Body of pancreas (tissue), 4 donors: ENCODE measurements around the gene STPG3. TPM values are rescaled to one million over a fixed set of nuclear protein-coding genes. Genes with fewer than 3 reads are reported as not detected.

Source experiments
- ATAC-seq: fragments of 150-250 bp; one replicate; pipeline ENCODE4 v1.9.1; 2016
- DNase-seq, 4 donors: peaks; one replicate each; pipeline ENCODE4 v3.0.0-alpha.2; 2019
- H3K27ac ChIP-seq, 4 donors: fragments of 200-600 bp; sonication (generic); 1 replicate in 3 of 4; 2 replicates in 1 of 4; pipeline versions ENCODE4 v1.5.1 to v1.6.1; 2016 to 2019; ENCODE audit warnings: mild to moderate bottlenecking in 1 of 4, mixed read lengths in 1 of 4, moderate library complexity in 1 of 4
- H3K27me3 ChIP-seq, 2 donors: fragments of 200-600 bp; sonication (generic); one replicate each; pipeline ENCODE4 v1.6.0; 2016; ENCODE audit warnings: mild to moderate bottlenecking in 1 of 2
- H3K36me3 ChIP-seq, 2 donors: fragments of 200-600 bp; sonication (generic); replicated peaks in 1 of 2; 2 replicates each; pipeline ENCODE4 v1.5.1; 2016; ENCODE audit warnings: low read depth in 2 of 2; ENCODE audit not compliant: insufficient read depth in 1 of 2
- H3K4me1 ChIP-seq: fragments of 200-600 bp; sonication (generic); one replicate; pipeline ENCODE4 v1.6.0; 2016
- H3K4me3 ChIP-seq, 2 donors: fragments of 200-600 bp; sonication (generic); 1 replicate in 1 of 2; 2 replicates in 1 of 2; pipeline ENCODE4 v1.5.1; 2016 to 2019
- H3K9me3 ChIP-seq, 3 donors: fragments of 200-600 bp; sonication (generic); 1 replicate in 2 of 3; 2 replicates in 1 of 3; pipeline ENCODE4 v1.5.1; 2016
- CTCF ChIP-seq, 7 experiments: fragments of 450-650 bp in 4 of 7; fragments of 200-600 bp in 3 of 7; sonication (generic) in 3 of 7; IDR thresholded peaks; one replicate each; pipeline ENCODE4 v1.5.1; 2016 to 2019; ENCODE audit warnings: antibody characterized with exemption in 7 of 7
- POLR2A ChIP-seq, 3 donors: fragments of 450-650 bp; IDR thresholded peaks; one replicate each; pipeline ENCODE4 v1.6.1; 2016; ENCODE audit warnings: antibody characterized with exemption in 3 of 3, mild to moderate bottlenecking in 2 of 3
- WGBS, 2 donors: methylation state at CpG; one replicate each; pipeline ENCODE4 v1.1.5; 2017; 5-methylcytosine and 5-hydroxymethylcytosine counted together
- intact Hi-C: fragments of 100-400 bp; cut with DNase I; formaldehyde crosslinking; loops from one replicate; pipeline ENCODE4 v1.15.1; 2023
- total RNA-seq, 2 donors: library from RNA; depleted of rRNA; stranded (reverse); fragments of >200 nt; gene quantifications; one replicate each; pipeline ENCODE4 v1.1.0, GENCODE V29; 2016

Gene STPG3
- total RNA-seq, 2 donors from 2014 or later, result not detected

- Histone ChIP-seq H3K36me3 (no peaks in the 10 kb centered on the region), H3K4me1 (peaks cover 85% of the 10 kb centered on the region), H3K27me3 (no peaks in the 10 kb centered on the region), H3K27ac (peak overlapping the region; percentile 88 to 99 (median 95)), H3K9me3 (no peaks in the 10 kb centered on the region), H3K4me3 (no peak overlapping the region)
- 7% methylated on average over 72 of the region's 78 CpGs; no CpG with 5 or more reads in 1 of the 2 donors for WGBS, 2 donors
- TF ChIP-seq POLR2A (IDR thresholded peaks at IDR 0.05), result peak in 2 of 3 donors; percentile 33 to 36
- TF ChIP-seq CTCF (IDR thresholded peaks at IDR 0.05), result peak; percentile 43 to 69 (median 66)
- intact Hi-C loops, result no loop called here
- ATAC-seq (peak; percentile 53), DNase-seq (peak in 2 of 4 donors; percentile 78 to 80)
Measured at GRCh38 chr9:137302449-137303150, 51.5 kb downstream of the STPG3 start.

Other genes starting within 250 kb of the STPG3 start
- 10 to 100 TPM; 28.7 to 29.6 TPM for gene ABCA2, start 223.0 kb upstream of the STPG3 start, total RNA-seq
- not detected for gene FUT7, start 219.2 kb upstream of the STPG3 start, total RNA-seq
- gene NPDC1, start 205.1 kb upstream of the STPG3 start, total RNA-seq, result 100 to 1,000 TPM in 1 of 2 donors, 10 to 100 TPM in 1; 72.1 to 105 TPM
- 1 to 10 TPM; 1.3 to 1.6 TPM for gene ENTPD2, start 197.2 kb upstream of the STPG3 start, total RNA-seq
- gene SAPCD2, start 180.7 kb upstream of the STPG3 start, total RNA-seq, result under 1 TPM; 0.66 to 0.78 TPM
- 1 to 10 TPM; 7.8 to 8.2 TPM for gene UAP1L1, start 173.8 kb upstream of the STPG3 start, total RNA-seq
- 10 to 100 TPM; 32.6 to 34.2 TPM for gene MAN1B1, start 164.3 kb upstream of the STPG3 start, total RNA-seq
- 100 to 1,000 TPM; 137 to 171 TPM for gene DPP7, start 136.6 kb upstream of the STPG3 start, total RNA-seq
- not detected for gene GRIN1, start 112.1 kb upstream of the STPG3 start, total RNA-seq
- 1 to 10 TPM in 1 of 2 donors, not detected in 1; 1.3 TPM for gene LRRC26, start 81.2 kb upstream of the STPG3 start, total RNA-seq
- not detected for gene TMEM210, start 79.2 kb upstream of the STPG3 start, total RNA-seq
- gene ANAPC2, start 62.7 kb upstream of the STPG3 start, total RNA-seq, result 10 to 100 TPM; 24.1 to 51.7 TPM
- 10 to 100 TPM; 62.3 to 79.1 TPM for gene SSNA1, start 62.6 kb upstream of the STPG3 start, total RNA-seq
- 10 to 100 TPM; 90.0 to 91.3 TPM for gene TPRN, start 50.5 kb upstream of the STPG3 start, total RNA-seq
- gene TMEM203, start 45.6 kb upstream of the STPG3 start, total RNA-seq, result 10 to 100 TPM; 11.9 to 18.1 TPM
- 10 to 100 TPM; 17.1 to 22.7 TPM for gene NDOR1, start 45.6 kb upstream of the STPG3 start, total RNA-seq
- gene RNF208, start 29.0 kb upstream of the STPG3 start, total RNA-seq, result 10 to 100 TPM in 1 of 2 donors, under 1 TPM in 1; 0.78 to 14.5 TPM
- gene CYSRT1, start 26.1 kb upstream of the STPG3 start, total RNA-seq, result not detected
- under 1 TPM in 1 of 2 donors, not detected in 1; 0.26 TPM for gene RNF224, start 23.8 kb upstream of the STPG3 start, total RNA-seq
- under 1 TPM in 1 of 2 donors, not detected in 1; 0.33 TPM for gene SLC34A3, start 20.4 kb upstream of the STPG3 start, total RNA-seq
- gene TUBB4B, start 10.0 kb upstream of the STPG3 start, total RNA-seq, result 100 to 1,000 TPM in 1 of 2 donors, 10 to 100 TPM in 1; 79.1 to 171 TPM
- 10 to 100 TPM; 31.3 to 34.2 TPM for gene NELFB, start 4.0 kb downstream of the STPG3 start, total RNA-seq
- 10 to 100 TPM in 1 of 2 donors, 1 to 10 TPM in 1; 9.9 to 12.2 TPM for gene TOR4A, start 26.4 kb downstream of the STPG3 start, total RNA-seq
- gene NRARP, start 51.0 kb downstream of the STPG3 start, total RNA-seq, result 10 to 100 TPM; 18.4 to 24.4 TPM
- gene EXD3, start 171.9 kb downstream of the STPG3 start, total RNA-seq, result 10 to 100 TPM; 23.3 to 34.9 TPM
- 10 to 100 TPM in 1 of 2 donors, 1 to 10 TPM in 1; 7.3 to 12.9 TPM for gene NOXA1, start 172.1 kb downstream of the STPG3 start, total RNA-seq
- gene ENTPD8, start 190.1 kb downstream of the STPG3 start, total RNA-seq, result 1 to 10 TPM; 2.0 to 2.3 TPM
- 10 to 100 TPM; 65.4 to 65.9 TPM for gene NSMF, start 208.0 kb downstream of the STPG3 start, total RNA-seq